Right lobe of liver (tissue), 6 donors: ENCODE results near the gene TRIO. TPM values are rescaled to one million over a fixed set of nuclear protein-coding genes. Genes with fewer than 3 reads are reported as not detected.

Experiments
- ATAC-seq, 4 donors: fragments of 200-7000 bp; cut with Tn5 transposase; one replicate each; pipeline ENCODE4 v1.9.1; 2020; ENCODE audit warnings: mild to moderate bottlenecking in 4 of 4, moderate library complexity in 4 of 4
- DNase-seq, 3 donors: peaks; one replicate each; pipeline ENCODE4 v3.0.0-alpha.2; 2020
- H3K27ac ChIP-seq, 3 donors: fragments of 200-600 bp; one replicate each; pipeline ENCODE4 v1.8.0; 2022
- H3K27me3 ChIP-seq, 2 donors: fragments of 200-600 bp; one replicate each; pipeline ENCODE4 v1.8.0; 2022
- H3K36me3 ChIP-seq, 4 donors: fragments of 200-600 bp; sonication (generic) in 1 of 4; one replicate each; pipeline versions ENCODE4 v1.5.1 to v1.8.0; 2017 to 2022; ENCODE audit warnings: control low read depth in 1 of 4
- H3K4me1 ChIP-seq, 4 donors: fragments of 200-600 bp; sonication (generic) in 1 of 4; one replicate each; pipeline versions ENCODE4 v1.5.1 to v1.8.0; 2017 to 2022; ENCODE audit warnings: control low read depth in 1 of 4
- H3K4me3 ChIP-seq, 3 donors: fragments of 200-600 bp; one replicate each; pipeline ENCODE4 v1.8.0; 2022
- H3K9me3 ChIP-seq, 4 donors: fragments of 200-600 bp; sonication (generic) in 1 of 4; one replicate each; pipeline versions ENCODE4 v1.5.1 to v1.8.0; 2017 to 2022; ENCODE audit warnings: control low read depth in 1 of 4
- POLR2A ChIP-seq: fragments of 450-650 bp; IDR thresholded peaks from one replicate; pipeline ENCODE4 v1.6.1; 2017; ENCODE audit warnings: antibody characterized with exemption, mild to moderate bottlenecking
- WGBS: methylation state at CpG from one replicate; pipeline ENCODE4 v1.1.6; 2018; ENCODE audit warnings: low coverage, low lambda C conversion rate; ENCODE audit not compliant: insufficient coverage; ENCODE audit errors: missing lambda C conversion rate; 5-methylcytosine and 5-hydroxymethylcytosine counted together
- intact Hi-C, 2 donors: fragments of 100-400 bp; cut with DNase I; formaldehyde crosslinking; loops; one replicate each; pipeline versions ENCODE4 v1.11.2 to v1.14.1; 2022
- total RNA-seq, 6 experiments: library from RNA; depleted of rRNA in 2 of 6; stranded (reverse); fragments of >200 nt in 2 of 6; fragmentation: NEBNext Ultra II Directional in 3 of 6; extraction: Animal tissue kit (Norgen Biotek cat#: 25700) in 3 of 6; gene quantifications; one replicate each; pipeline versions ENCODE4 v1.1.0 to v1.2.4, GENCODE V29; 2016 to 2023
- TF ChIP-seq, protein P1 (sequence below), 4 donors: fragments of 200-600 bp in 3 of 4; fragments of 450-650 bp in 1 of 4; IDR thresholded peaks; one replicate each; pipeline versions ENCODE4 v1.5.1 to v1.8.0; 2016 to 2022; ENCODE audit warnings: antibody characterized with exemption in 4 of 4, mild to moderate bottlenecking in 2 of 4
- donor health status: DM: no; HTN: yes; CAD: no.
- donor health status: DM: no; HTN: no; CAD: no.
- donor health status: DM: no; HTN: no; CAD: no.
- donor health status: DM: no; HTN: yes; CAD: no.
- donor health status: DM: no; HTN: yes; CAD: no.

TRIO gene
- total RNA-seq, 6 experiments from 2014 or later: 34.7 to 63.5 (median 50.2) TPM

DNA sequence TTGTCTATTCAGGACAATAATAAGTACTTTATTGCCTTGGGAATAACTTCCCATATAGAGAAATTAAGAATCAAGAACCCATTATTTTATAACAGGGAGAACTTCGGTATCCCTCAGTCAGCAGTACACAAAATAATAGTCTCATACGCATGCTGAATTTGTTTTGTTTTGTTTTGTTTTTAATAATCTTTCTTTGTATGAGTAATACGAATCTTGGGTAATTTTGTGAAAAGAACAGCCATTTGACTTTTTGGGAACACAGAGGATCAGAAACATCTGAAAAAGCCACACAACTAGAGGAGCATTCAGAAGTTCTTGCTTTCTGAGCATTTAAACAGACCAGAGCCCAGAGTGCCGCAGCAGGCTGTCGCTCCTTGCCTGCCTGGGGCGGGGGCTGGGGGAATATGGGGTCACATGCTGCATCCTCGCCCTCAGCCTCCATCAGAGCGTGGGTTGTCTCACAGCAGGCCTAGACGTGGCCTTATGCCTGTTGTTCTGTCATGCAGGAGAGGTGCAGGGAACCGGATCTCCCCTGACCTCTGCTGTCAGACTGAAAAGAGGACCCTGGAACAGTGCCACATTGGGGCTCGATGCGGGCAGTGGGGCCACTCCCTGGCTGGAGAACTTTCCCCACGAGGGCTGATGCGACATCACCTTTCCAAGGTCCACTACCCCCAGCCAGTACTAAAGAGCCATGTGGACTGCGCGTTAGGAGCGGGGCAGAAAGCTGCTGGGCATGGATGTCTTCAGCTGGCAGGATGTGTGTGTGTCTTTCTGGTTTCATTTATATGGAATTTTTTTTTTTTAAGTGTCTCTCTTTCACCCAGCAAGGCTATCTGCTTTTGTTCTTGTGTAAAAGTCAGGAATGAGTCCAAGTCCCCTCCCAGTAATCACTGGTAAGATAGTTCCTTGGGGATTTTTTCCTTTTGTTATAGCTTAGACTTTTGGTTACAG lies 305.1 kb downstream of the TRIO start:
- no peak overlapping the region for H3K27ac ChIP-seq
- WGBS: 76% methylated on average over 5 of the region's 17 CpGs
- DNase-seq: no peak

DNA sequence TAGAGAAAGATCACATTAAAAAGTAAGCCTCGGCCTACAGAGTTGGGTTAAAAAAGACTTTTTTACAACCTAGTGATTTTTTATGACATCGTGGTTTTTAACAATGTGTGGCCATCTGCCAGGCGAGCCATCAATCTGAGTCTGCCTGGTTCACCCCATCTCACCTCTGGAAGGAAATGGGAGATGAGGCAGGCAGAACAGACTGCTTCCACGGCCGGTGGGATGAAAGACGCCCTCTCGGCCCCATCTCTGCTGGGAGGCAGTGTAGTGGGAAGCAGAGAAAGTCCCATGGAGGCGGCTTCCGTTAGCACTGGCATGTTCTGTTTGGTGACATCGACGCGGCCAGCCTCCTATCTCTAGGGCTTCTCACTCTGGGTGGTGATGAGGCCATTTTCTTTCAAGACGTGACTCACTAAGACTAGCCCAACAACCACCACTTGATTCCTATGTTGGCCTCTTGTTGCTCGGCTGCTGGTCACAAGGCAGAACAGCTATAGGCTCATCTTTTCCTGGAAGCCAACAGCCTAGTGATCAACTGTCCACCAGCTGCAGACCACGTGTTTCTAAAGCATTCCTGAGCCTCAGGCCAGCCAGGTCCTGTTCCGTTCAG lies 306.0 kb downstream of the TRIO start:
- TF ChIP-seq POLR2A: no peak
- TF ChIP-seq, protein P1, sequence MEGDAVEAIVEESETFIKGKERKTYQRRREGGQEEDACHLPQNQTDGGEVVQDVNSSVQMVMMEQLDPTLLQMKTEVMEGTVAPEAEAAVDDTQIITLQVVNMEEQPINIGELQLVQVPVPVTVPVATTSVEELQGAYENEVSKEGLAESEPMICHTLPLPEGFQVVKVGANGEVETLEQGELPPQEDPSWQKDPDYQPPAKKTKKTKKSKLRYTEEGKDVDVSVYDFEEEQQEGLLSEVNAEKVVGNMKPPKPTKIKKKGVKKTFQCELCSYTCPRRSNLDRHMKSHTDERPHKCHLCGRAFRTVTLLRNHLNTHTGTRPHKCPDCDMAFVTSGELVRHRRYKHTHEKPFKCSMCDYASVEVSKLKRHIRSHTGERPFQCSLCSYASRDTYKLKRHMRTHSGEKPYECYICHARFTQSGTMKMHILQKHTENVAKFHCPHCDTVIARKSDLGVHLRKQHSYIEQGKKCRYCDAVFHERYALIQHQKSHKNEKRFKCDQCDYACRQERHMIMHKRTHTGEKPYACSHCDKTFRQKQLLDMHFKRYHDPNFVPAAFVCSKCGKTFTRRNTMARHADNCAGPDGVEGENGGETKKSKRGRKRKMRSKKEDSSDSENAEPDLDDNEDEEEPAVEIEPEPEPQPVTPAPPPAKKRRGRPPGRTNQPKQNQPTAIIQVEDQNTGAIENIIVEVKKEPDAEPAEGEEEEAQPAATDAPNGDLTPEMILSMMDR (IDR thresholded peaks at IDR 0.05): no peak
- no peaks in the 10 kb centered on the region for H3K9me3 ChIP-seq
- no peaks in the 10 kb centered on the region for H3K4me1 ChIP-seq
- H3K4me3 ChIP-seq: no peak overlapping the region
- WGBS: 61% methylated on average over 11 of the region's 16 CpGs
- no peak for DNase-seq
- H3K36me3 ChIP-seq: peaks cover 0 to 5% (median 0%) of the 10 kb centered on the region in 4 donors
- intact Hi-C loops: no loop called here
- no peaks in the 10 kb centered on the region for H3K27me3 ChIP-seq
- peak overlapping the region in 1 of 3 donors; percentile 9 for H3K27ac ChIP-seq
- ATAC-seq: peak in 3 of 4 donors; percentile 19 to 39 (median 19)

More for the DNA sequence above, 305.1 kb downstream of the TRIO start:
- Histone ChIP-seq H3K4me3 (no peak overlapping the region), H3K36me3 (peaks cover 0 to 5% (median 0%) of the 10 kb centered on the region in 4 donors), H3K9me3 (no peaks in the 10 kb centered on the region), H3K4me1 (no peaks in the 10 kb centered on the region), H3K27me3 (no peaks in the 10 kb centered on the region)
- TF ChIP-seq, protein P1 (IDR thresholded peaks at IDR 0.05): no peak
- no peak for TF ChIP-seq POLR2A
- ATAC-seq: peak; percentile 29 to 52 (median 33)
- intact Hi-C loops: no loop called here

DNA sequence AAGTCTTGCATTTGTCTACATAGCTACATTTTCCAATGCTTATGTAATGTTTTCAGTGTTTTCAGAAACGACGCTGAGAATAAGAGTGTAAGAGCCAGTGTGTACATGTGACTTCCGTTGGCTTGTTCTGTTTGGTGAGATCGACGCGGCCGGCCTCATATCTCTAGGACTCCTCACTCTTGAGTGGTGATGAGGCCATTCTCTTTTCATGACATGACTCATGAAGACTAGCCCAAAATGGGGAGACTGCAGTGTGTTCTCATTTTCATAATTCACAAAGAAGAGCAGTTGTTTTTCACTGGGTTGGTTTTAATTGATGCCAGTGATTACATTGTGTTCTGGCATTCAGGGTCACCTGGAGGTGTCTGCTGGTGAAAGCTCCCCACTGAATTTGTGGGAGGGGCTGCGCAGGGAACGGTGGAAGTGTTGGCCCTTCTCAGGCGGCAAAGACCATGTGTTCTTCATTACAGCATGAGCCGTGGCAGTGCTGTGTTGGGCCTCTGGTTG lies 306.9 kb downstream of the TRIO start:
- ATAC-seq: peak in 1 of 4 donors; percentile 23
- intact Hi-C loops: no loop called here
- H3K36me3 ChIP-seq: peaks cover 0 to 5% (median 0%) of the 10 kb centered on the region in 4 donors
- no peak overlapping the region for H3K4me3 ChIP-seq
- no peak overlapping the region for H3K27ac ChIP-seq
- DNase-seq: no peak
- no peaks in the 10 kb centered on the region for H3K4me1 ChIP-seq
- H3K9me3 ChIP-seq: no peaks in the 10 kb centered on the region
- no peak for TF ChIP-seq POLR2A
- TF ChIP-seq, protein P1 (IDR thresholded peaks at IDR 0.05): no peak
- no peaks in the 10 kb centered on the region for H3K27me3 ChIP-seq
- WGBS: 95% methylated on average over 11 of the region's 11 CpGs

DNA sequence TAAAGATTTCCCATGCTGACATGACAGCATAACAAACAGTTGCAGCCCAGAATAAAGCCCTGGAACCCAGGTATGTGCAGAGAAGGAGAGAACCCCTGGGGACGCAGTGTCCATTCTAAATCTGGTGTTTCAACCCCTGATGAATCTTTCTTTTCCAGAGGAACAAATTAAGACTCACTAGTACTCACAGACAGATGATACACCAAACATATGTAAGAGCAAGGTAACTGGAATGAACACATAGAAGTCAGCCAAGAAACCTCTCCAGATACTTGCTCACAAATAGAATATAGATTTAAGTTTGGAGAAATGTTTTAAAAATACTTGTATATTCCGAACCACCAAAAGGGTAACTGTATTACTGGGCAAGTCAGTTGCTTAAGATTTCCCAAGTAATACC lies 307.6 kb downstream of the TRIO start:
- no peaks in the 10 kb centered on the region for H3K9me3 ChIP-seq
- 95% methylated on average over 2 of the region's 2 CpGs for WGBS
- no peak overlapping the region for H3K4me3 ChIP-seq
- TF ChIP-seq, protein P1 (IDR thresholded peaks at IDR 0.05): no peak
- TF ChIP-seq POLR2A: no peak
- peaks cover 0 to 5% (median 0%) of the 10 kb centered on the region in 4 donors for H3K36me3 ChIP-seq
- DNase-seq: no peak
- intact Hi-C loops: no loop called here
- H3K27me3 ChIP-seq: no peaks in the 10 kb centered on the region
- ATAC-seq: no peak
- H3K27ac ChIP-seq: no peak overlapping the region
- H3K4me1 ChIP-seq: no peaks in the 10 kb centered on the region
